Non-pigmented ciliary epithelial cell (primary cell): ENCODE results near the gene PHLPP1.
"Not testable (repeated sequence)": the region's sequence is repeated elsewhere in the genome, so short reads cannot be mapped to it uniquely, and the experiment has no call there.

ENCODE experiments used
- DNase-seq: peaks from one replicate; pipeline ENCODE4 v3.0.0-alpha.2; 2010; ENCODE audit warnings: low read depth

The PHLPP1 gene

GRCh38 chr18:62894681-62895390 is 179.5 kb downstream of the PHLPP1 start:
- no peak for DNase-seq

DNA sequence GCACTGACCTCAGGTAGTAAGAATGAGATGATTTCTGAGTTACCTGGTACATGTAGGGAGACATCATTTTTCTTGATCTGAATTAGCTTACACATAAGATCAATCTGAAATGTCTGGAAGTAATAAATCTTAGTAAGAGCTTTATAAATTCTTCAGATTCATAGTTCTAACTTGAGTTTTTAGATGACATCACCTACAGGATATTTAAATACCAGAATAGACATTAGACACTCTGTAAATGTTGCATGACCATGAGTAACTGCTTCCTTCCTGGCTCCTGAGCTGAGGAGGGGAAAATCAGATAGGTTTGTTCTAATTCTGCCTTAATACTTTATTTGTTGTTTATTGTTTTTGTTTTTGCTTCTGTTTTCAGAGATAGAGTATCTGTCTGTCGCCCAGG is 181.8 kb downstream of the PHLPP1 start:
- DNase-seq = peak; percentile 41

GRCh38 chr18:62898359-62898758 is 183.0 kb downstream of the PHLPP1 start:
- no peak for DNase-seq

DNA sequence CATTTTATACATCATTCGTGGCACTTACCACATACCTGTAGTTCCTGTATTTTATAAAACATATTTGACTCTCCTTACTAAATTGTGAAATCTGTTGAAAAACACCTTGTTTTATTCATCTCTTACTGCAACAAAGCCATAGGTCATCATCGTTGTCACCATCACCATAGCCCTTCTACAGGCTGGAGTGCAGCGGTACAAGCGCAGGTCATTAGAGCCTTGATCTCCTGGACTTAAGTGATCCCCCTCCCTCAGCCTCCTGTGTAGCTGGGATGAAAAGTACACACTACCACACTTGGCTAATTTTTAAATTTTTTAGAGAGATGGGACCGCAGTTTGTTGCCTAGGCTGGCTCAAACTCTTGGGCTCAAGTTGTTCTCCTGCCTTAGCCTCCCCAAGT is 184.2 kb downstream of the PHLPP1 start:
- DNase-seq = no peak

GRCh38 chr18:62900132-62900883 is 185.0 kb downstream of the PHLPP1 start:
- DNase-seq = no peak

DNA sequence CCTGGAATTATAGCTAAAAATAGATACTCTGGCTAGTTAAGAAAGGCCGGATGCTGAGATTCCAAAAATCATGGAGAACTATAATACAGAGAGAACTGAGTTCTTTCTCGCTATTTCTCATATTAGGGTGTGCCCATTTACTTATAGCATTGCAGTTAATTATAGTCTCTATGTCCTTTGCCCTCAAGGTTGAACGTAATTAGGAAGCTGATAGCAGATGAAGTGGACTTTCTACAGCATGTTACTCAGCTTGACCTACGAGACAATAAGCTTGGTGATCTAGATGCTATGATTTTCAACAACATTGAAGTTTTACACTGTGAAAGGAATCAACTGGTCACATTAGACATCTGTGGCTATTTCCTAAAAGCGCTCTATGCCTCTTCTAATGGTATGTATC is 187.4 kb downstream of the PHLPP1 start:
- no peak for DNase-seq

DNA sequence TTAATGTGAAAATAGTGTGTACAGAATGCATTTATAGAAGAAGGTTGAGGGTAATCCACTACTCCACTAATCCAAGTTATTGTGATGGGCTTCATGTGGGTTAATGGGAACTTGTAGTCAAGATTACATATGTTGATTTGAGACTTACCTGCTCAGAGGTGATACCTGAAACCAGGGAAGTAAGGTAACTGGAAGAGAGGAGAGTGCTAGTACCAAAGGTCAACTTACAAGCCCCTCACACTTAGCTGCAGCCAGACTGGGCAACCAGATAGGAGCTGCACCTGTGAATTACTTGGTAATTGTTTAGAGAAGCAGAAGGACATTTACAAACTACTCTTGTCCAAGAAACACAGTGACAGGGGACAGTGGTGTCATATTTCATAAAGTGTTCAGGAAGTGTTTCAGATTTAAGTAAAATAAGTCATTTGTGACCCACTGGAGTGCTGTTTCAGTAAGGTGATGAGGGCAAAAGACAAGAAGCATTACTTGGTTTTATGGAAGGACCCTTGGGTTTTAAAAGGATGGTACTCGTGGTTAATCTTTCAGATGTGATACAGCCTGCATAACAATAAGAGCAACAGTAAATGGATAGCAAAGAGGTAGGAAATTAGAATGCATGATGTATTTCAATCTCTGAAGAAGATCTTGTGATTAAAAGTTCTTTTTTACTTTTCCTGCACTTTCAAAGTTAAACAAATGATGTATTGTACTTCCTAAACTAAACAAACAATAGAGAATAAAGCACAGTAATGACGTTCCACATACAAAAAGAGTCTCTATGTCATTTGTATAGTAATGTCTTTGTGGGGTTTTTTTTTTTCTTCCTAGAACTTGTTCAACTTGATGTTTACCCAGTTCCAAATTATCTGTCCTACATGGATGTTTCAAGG is 189.3 kb downstream of the PHLPP1 start:
- DNase-seq = no peak

DNA sequence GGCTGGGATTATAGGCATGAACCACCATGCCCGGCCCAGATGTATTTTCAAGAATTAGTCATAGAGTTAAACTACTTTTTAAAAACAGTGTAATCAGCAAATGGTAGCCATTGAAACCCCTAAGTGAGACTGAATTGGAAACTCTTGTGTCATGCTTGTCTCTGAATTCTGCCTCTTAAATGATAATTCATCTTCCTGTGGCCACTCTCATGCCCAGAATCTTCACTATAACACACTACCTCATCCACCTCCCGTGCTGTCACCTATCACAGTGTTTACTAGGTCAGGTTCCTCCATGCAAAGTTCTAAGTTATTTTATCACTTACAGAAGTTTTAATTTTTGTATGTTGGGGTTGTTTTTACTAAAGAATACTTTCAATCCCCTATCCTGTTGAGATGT is 197.5 kb downstream of the PHLPP1 start:
- no peak for DNase-seq

DNA sequence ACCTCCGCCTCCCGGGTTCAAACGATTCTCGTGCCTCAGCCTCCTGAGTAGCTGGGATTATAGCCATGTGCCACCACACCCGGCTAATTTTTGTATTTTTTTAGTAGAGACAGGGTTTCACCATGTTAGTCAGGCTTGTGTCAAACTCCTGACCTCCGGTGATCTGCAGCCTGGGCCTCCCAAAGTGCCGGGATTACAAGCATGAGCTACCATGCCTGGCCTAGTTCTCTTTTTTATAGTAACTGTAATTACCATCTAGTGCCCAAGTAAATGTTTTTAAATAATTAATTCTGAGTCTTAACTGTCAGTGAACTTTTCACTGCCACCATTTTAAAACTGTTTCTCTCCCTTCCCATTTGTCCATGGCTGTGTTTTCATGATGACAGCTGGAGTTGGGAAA is 198.5 kb downstream of the PHLPP1 start:
- DNase-seq = not testable (repeated sequence)

- no peak for DNase-seq
These were observed 199.6 kb downstream of the PHLPP1 start for GRCh38 chr18:62914871-62915392.

DNA sequence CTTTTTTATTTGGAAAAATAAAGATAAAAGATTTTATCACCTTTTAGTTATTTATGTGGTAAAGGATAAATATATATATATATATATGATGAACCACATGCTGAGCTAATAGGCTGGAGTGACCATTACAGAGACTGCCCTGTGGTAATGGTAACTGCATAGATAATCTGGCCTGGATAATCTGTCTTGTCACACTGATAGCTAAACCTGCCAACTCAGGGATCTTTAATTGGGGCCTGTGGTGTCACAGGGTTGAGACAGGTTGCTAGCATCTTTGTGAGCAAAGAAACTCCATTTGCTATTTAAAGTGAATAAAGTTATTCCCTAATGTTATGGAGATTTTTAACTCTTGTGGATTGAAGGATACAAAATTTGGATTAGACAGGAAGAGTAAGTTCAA is 203.0 kb downstream of the PHLPP1 start:
- no peak for DNase-seq

- no peak for DNase-seq
These were observed 203.9 kb downstream of the PHLPP1 start for GRCh38 chr18:62919109-62919838.

- DNase-seq = no peak
These were observed 209.8 kb downstream of the PHLPP1 start for GRCh38 chr18:62925031-62925688.

DNA sequence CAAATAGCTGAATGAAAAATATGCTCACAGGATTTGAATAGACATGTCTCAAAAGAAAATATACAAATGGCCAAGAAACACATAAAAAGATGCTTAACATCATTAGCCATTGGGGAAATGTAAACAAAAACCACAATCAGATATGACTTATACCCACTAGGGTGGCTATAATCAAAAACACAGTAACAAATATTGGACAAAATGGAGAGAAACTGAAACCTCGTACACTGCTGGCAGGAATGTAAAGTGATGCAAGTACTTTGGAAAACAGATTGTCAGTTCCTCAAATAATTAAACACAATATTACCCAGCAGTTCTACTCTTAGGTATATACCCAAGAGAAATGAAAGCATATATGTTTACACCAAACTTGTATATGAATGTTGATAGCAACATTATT is 213.0 kb downstream of the PHLPP1 start:
- no peak for DNase-seq

GRCh38 chr18:62933261-62933887 is 218.0 kb downstream of the PHLPP1 start:
- no peak for DNase-seq

GRCh38 chr18:62935994-62936393 is 220.7 kb downstream of the PHLPP1 start:
- no peak for DNase-seq

DNA sequence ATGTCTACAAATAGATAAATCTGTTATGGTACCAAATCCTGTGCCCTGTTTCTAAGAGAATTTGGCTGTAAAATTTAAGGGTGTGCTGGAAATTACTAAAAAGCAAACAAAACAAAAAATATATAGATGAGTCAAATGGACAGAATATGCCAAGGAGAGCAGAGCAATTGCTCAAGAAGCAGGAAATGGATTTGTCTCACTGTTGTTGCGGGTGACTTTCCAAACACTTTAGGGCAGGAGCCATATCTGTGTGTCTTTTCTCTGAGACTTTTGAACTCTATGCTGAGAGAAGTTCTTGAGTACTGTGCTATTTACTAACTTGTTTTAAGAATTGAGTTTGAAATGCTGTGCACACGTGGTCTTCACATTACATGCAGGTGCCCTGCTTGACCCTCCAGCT is 221.7 kb downstream of the PHLPP1 start:
- DNase-seq = no peak

GRCh38 chr18:62938006-62938405 is 222.7 kb downstream of the PHLPP1 start:
- DNase-seq = no peak

- no peak for DNase-seq
These were observed 223.1 kb downstream of the PHLPP1 start for GRCh38 chr18:62938487-62938886.

- no peak for DNase-seq
These were observed 224.1 kb downstream of the PHLPP1 start for GRCh38 chr18:62939433-62939832.

GRCh38 chr18:62939926-62940325 is 224.6 kb downstream of the PHLPP1 start:
- no peak for DNase-seq
